ENCODE data around the gene GNA14. TPM values are rescaled to one million over a fixed set of nuclear protein-coding genes. Genes with fewer than 3 reads are reported as not detected.
"Not testable (repeated sequence)": the region's sequence is repeated elsewhere in the genome, so short reads cannot be mapped to it uniquely, and the experiment has no call there.

GNA14 gene
- total RNA-seq, 4 donors from 2014 or later: 2.8 to 7.4 (median 4.5) TPM

DNA sequence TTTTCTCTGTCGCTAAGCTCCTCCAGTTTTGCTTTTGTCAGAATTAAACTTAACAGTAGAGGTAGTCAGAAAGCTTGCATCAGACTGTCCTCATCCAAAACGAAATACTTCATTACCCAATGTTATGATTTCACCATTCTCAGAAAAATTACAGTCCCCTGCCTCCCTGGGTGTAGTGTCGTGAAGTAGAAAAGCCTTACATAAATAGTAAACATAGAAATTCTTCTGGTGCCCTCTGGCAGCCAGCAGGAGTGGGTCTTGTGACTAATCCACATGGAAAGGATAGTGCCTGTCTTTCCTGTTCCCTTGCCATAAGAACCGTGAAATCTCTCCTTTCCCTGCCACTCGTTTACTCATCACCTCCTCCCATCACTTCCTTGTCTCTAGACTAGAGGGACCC lies 230.6 kb downstream of the GNA14 start:
- TF ChIP-seq, protein P1, sequence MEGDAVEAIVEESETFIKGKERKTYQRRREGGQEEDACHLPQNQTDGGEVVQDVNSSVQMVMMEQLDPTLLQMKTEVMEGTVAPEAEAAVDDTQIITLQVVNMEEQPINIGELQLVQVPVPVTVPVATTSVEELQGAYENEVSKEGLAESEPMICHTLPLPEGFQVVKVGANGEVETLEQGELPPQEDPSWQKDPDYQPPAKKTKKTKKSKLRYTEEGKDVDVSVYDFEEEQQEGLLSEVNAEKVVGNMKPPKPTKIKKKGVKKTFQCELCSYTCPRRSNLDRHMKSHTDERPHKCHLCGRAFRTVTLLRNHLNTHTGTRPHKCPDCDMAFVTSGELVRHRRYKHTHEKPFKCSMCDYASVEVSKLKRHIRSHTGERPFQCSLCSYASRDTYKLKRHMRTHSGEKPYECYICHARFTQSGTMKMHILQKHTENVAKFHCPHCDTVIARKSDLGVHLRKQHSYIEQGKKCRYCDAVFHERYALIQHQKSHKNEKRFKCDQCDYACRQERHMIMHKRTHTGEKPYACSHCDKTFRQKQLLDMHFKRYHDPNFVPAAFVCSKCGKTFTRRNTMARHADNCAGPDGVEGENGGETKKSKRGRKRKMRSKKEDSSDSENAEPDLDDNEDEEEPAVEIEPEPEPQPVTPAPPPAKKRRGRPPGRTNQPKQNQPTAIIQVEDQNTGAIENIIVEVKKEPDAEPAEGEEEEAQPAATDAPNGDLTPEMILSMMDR (IDR thresholded peaks at IDR 0.05): no peak
- ATAC-seq (ENCODE audit: low FRiP score) (peak; percentile 73), DNase-seq (ENCODE audit: low spot score) (no peak)

DNA sequence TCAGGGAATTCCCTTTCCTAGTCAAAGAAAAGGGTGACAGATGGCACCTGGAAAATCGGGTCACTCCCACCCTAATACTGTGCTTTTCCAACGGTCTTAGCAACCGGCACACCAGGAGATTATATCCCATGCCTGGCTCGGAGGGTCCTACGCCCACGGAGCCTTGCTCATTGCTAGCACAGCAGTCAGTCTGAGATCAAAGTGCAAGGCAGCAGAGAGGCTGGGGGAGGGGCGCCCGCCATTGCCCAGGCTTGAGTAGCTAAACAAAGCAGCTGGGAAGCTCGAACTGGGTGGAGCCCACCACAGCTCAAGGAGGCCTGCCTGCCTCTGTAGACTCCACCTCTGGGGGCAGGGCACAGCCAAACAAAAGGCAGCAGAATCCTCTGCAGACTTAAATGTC lies 239.6 kb downstream of the GNA14 start:
- ATAC-seq (ENCODE audit: low FRiP score); DNase-seq (ENCODE audit: low spot score): not testable (repeated sequence)

DNA sequence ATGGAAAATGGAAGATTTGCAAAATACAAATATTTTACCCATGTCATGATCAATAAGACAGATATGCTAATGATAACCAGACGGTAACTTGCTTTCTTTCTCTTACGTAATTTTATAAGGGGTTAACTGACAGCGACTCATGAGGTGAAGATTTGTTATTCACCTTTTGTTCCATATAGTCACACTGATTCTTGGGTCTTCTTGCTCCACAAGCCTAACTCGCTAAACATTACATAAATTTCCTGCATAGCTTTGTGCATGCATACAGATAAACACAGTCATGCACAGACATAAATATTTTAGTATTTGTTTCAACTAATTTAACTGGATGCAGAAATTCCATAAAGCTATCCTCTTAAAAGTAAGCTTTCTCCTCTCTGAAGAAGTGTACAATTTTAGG lies 244.9 kb downstream of the GNA14 start:
- ATAC-seq (ENCODE audit: low FRiP score) (no peak), DNase-seq (ENCODE audit: low spot score) (no peak)
- TF ChIP-seq, protein P1 (IDR thresholded peaks at IDR 0.05): no peak

DNA sequence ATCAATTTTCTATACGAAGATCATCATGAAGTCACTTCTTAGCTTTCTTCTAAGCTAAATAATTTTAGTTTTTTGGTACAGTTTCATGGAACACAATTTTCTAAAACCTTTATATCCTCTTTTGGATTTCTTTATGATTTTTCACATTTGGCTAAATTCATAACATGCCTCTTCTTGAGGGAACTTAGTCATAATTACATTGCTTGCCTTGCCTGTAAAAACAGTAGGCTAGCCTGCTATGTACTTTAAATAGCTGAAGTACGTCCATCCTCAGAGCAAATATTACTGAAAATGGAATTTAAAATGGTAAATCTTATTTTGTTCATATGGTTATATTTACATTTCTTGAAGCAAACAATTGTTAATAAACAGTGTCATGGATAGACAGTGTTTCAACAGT lies 245.8 kb downstream of the GNA14 start:
- TF ChIP-seq, protein P1 (IDR thresholded peaks at IDR 0.05): no peak
- DNase-seq (ENCODE audit: low spot score) (no peak), ATAC-seq (ENCODE audit: low FRiP score) (no peak)

DNA sequence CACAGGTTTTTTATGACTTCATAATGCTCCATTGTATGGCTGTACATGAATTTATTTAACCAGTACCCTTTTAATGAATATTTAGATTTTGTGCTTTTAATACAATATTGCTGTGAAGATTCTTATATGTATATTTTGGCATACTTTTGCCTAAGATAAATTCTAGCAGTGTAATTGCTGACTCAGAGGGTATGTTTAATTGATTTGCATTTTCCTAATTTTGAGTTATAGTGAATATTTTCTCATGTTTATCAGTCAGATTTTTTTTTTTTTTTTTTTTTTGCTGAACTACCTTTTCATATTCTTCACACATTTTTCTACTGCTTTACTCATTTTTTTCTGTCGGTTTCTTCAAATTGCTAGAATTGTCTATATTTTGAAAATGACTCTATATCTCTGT lies 248.2 kb downstream of the GNA14 start:
- TF ChIP-seq, protein P1 (IDR thresholded peaks at IDR 0.05): no peak
- ATAC-seq (ENCODE audit: low FRiP score): no peak

DNA sequence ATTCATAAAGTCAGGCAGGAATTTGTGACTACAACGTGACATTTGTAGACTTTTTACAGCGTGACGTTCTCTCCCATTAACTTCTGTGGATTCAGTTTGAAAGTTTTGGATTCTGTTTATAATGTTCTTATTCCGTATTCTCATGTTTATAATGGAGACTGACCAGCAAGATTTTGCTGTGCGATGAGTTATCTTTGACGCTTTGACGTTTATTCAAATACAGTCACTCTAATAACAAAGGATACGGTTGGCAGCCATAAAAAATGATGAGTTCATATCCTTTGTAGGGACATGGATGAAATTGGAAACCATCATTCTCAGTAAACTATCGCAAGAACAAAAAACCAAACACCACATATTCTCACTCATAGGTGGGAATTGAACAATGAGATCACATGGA lies 249.5 kb downstream of the GNA14 start:
- ATAC-seq (ENCODE audit: low FRiP score); DNase-seq (ENCODE audit: low spot score): not testable (repeated sequence)

More for the DNA sequence above, 248.2 kb downstream of the GNA14 start:
- no peak for DNase-seq (ENCODE audit: low spot score)

DNA sequence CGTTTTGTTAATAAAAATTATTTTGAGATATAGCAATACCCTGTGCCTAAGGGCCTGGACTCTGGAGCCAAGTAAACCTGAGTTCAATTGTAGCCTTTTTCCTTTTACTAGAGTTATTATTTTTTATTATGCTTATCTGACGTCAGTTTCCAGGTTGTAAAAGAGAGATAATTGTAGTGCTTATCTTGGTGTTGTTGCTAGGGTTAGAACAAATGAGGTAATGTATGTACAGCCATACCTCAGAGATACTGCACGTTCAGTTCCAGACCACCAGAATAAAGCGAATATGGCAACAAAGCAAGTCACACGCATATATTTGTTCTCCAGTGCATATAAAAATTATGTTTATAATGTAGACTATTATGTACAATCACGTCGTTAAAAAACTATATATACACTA lies 255.8 kb downstream of the GNA14 start:
- TF ChIP-seq, protein P1 (IDR thresholded peaks at IDR 0.05): no peak
- ATAC-seq (ENCODE audit: low FRiP score) (no peak), DNase-seq (ENCODE audit: low spot score) (no peak)

DNA sequence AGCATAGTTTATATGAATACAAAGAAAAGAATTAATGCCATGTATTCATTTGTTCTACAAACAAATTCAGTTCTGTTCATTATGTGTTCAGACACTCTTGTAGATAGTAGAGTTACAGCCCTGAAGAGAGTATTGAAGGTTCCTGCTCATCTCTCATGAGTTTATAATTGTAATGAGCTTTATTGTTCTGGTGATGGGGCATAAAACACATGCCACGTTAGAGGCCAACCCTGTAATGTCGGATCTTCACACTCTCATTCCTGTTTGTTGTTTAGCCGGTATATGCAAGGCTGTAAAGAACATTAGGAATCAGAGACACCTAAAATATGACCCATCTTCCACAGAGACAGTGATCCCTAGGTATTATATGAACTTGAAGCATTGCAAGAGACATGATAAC lies 256.3 kb downstream of the GNA14 start:
- TF ChIP-seq, protein P1 (IDR thresholded peaks at IDR 0.05): no peak
- no peak for ATAC-seq (ENCODE audit: low FRiP score)
- DNase-seq (ENCODE audit: low spot score): no peak
